Aorta (tissue), 5 donors: ENCODE measurements around the gene CD8B. TPM values are rescaled to one million over a fixed set of nuclear protein-coding genes. Genes with fewer than 3 reads are reported as not detected.

Experiments used
- ATAC-seq: fragments of 200-7000 bp; cut with Tn5 transposase; one replicate; pipeline ENCODE4 v1.9.1; 2022; ENCODE audit warnings: moderate library complexity; ENCODE audit not compliant: low FRiP score
- DNase-seq, 2 donors: peaks; one replicate each; pipeline ENCODE4 v3.0.0-alpha.2; 2020
- H3K27ac ChIP-seq, 2 donors: one replicate each; pipeline ENCODE4 v1.5.1; 2013; ENCODE audit warnings: low read length in 2 of 2, mild to moderate bottlenecking in 2 of 2, moderate library complexity in 2 of 2, control low read depth in 1 of 2, inconsistent platforms in 1 of 2, low read depth in 1 of 2
- H3K27me3 ChIP-seq, 2 donors: one replicate each; pipeline ENCODE4 v1.6.1; 2013; ENCODE audit warnings: control low read depth in 1 of 2, low read length in 1 of 2, mild to moderate bottlenecking in 1 of 2, moderate library complexity in 1 of 2; ENCODE audit not compliant: insufficient read depth in 2 of 2, control insufficient read depth in 1 of 2
- H3K36me3 ChIP-seq, 2 donors: one replicate each; pipeline ENCODE4 v1.6.1; 2013; ENCODE audit warnings: control low read depth in 1 of 2, low read length in 1 of 2, mild to moderate bottlenecking in 1 of 2; ENCODE audit not compliant: insufficient read depth in 2 of 2, control insufficient read depth in 1 of 2
- H3K4me1 ChIP-seq, 2 donors: one replicate each; pipeline ENCODE4 v1.6.1; 2013; ENCODE audit warnings: low read length in 2 of 2, control low read depth in 1 of 2, mild to moderate bottlenecking in 1 of 2, moderate library complexity in 1 of 2; ENCODE audit not compliant: insufficient read depth in 2 of 2, control insufficient read depth in 1 of 2
- H3K4me3 ChIP-seq, 2 donors: one replicate each; pipeline ENCODE4 v1.5.1; 2013; ENCODE audit warnings: low read length in 2 of 2, control low read depth in 1 of 2, mild to moderate bottlenecking in 1 of 2
- H3K9me3 ChIP-seq: one replicate; pipeline ENCODE4 v1.6.1; 2013; ENCODE audit warnings: mild to moderate bottlenecking, low read length; ENCODE audit not compliant: control insufficient read depth
- WGBS, 2 donors: extraction: QIAGEN DNeasy Blood & Tissue Kit; methylation state at CpG; one replicate each; pipeline ENCODE4 v1.1.7; 2013; 5-methylcytosine and 5-hydroxymethylcytosine counted together
- intact Hi-C, 2 donors: fragments of 100-400 bp; cut with DNase I; formaldehyde crosslinking; loops; one replicate each; pipeline versions ENCODE4 v1.14.2 to v1.15.0; 2022
- polyA plus RNA-seq, 2 donors: library from polyadenylated mRNA; stranded (reverse); fragments of 200-250 nt; gene quantifications; one replicate each; pipeline ENCODE4 v1.2.3, GENCODE V29; 2013
- total RNA-seq, 2 donors: library from RNA; stranded (reverse); fragmentation: NEBNext Ultra II Directional; extraction: Animal tissue kit (Norgen Biotek cat#: 25700); gene quantifications; one replicate each; pipeline ENCODE4 v1.2.1, GENCODE V29; 2021
- donor health status: healthy with polysubstance abuse.
- donor health status: Bipolar disorder and iron deficiency.
- donor health status: DM: no; HTN: no; CAD: no.
- donor health status: DM: no; HTN: no; CAD: no.
- donor health status: DM: yes; HTN: yes; CAD: no.

Gene CD8B
- total and polyA plus RNA-seq, 4 donors, result 1.2 to 3.0 (median 1.9) TPM; not detected in 1

GRCh38 chr2:86776532-86776931, 85.2 kb downstream of the CD8B start:
- Histone ChIP-seq H3K4me1 (no peaks in the 10 kb centered on the region), H3K4me3 (no peak overlapping the region), H3K9me3 (no peaks in the 10 kb centered on the region), H3K36me3 (peaks cover 0 to 8% of the 10 kb centered on the region in 2 donors), H3K27me3 (no peaks in the 10 kb centered on the region), H3K27ac (no peak overlapping the region)
- intact Hi-C loops, result no loop called here
- ATAC-seq (no peak), DNase-seq (no peak)
- WGBS, 2 donors, result 90 to 95% methylated on average over 7 of the region's 7 CpGs

GRCh38 chr2:86775338-86775737, 86.3 kb downstream of the CD8B start:
- intact Hi-C loops, result no loop called here
- WGBS, 2 donors, result 28 to 32% methylated on average over 4 of the region's 4 CpGs
- no peak overlapping the region for H3K4me3 ChIP-seq
- H3K9me3 ChIP-seq, result no peaks in the 10 kb centered on the region
- no peaks in the 10 kb centered on the region for H3K4me1 ChIP-seq
- H3K27me3 ChIP-seq, result no peaks in the 10 kb centered on the region
- no peak for DNase-seq
- H3K27ac ChIP-seq, result no peak overlapping the region
- no peak for ATAC-seq
- peaks cover 11 to 15% of the 10 kb centered on the region in 2 donors for H3K36me3 ChIP-seq

GRCh38 chr2:86774862-86775261, 86.8 kb downstream of the CD8B start:
- ATAC-seq (no peak), DNase-seq (no peak)
- Histone ChIP-seq H3K27me3 (no peaks in the 10 kb centered on the region), H3K4me3 (no peak overlapping the region), H3K9me3 (no peaks in the 10 kb centered on the region), H3K27ac (no peak overlapping the region), H3K4me1 (no peaks in the 10 kb centered on the region), H3K36me3 (peaks cover 11 to 15% of the 10 kb centered on the region in 2 donors)
- intact Hi-C loops, result no loop called here
- WGBS, 2 donors, result 67 to 75% methylated on average over 5 of the region's 5 CpGs

GRCh38 chr2:86772611-86773010, 89.1 kb downstream of the CD8B start:
- H3K36me3 ChIP-seq, result peaks cover 11 to 15% of the 10 kb centered on the region in 2 donors
- WGBS, 2 donors, result 69 to 72% methylated on average over 5 of the region's 5 CpGs
- no peaks in the 10 kb centered on the region for H3K4me1 ChIP-seq
- no peaks in the 10 kb centered on the region for H3K27me3 ChIP-seq
- H3K27ac ChIP-seq, result no peak overlapping the region
- DNase-seq (no peak), ATAC-seq (no peak)
- no peaks in the 10 kb centered on the region for H3K9me3 ChIP-seq
- H3K4me3 ChIP-seq, result no peak overlapping the region
- intact Hi-C loops, result no loop called here

- Histone ChIP-seq H3K36me3 (peaks cover 11 to 12% of the 10 kb centered on the region in 2 donors), H3K4me3 (no peak overlapping the region), H3K4me1 (no peaks in the 10 kb centered on the region), H3K9me3 (no peaks in the 10 kb centered on the region), H3K27ac (no peak overlapping the region), H3K27me3 (no peaks in the 10 kb centered on the region)
- intact Hi-C loops, result no loop called here
- ATAC-seq (no peak), DNase-seq (no peak)
- 89 to 93% methylated on average over 6 of the region's 6 CpGs for WGBS, 2 donors
These were observed 90.8 kb downstream of the CD8B start for GRCh38 chr2:86770816-86771301.

GRCh38 chr2:86769838-86770237, 91.8 kb downstream of the CD8B start:
- 89 to 90% methylated on average over 4 of the region's 4 CpGs for WGBS, 2 donors
- DNase-seq (no peak), ATAC-seq (no peak)
- Histone ChIP-seq H3K27ac (no peak overlapping the region), H3K9me3 (no peaks in the 10 kb centered on the region), H3K4me3 (no peak overlapping the region), H3K4me1 (no peaks in the 10 kb centered on the region), H3K27me3 (no peaks in the 10 kb centered on the region), H3K36me3 (peaks cover 10 to 11% of the 10 kb centered on the region in 2 donors)
- intact Hi-C loops, result no loop called here

GRCh38 chr2:86768189-86768949, 93.3 kb downstream of the CD8B start:
- Histone ChIP-seq H3K27ac (no peak overlapping the region), H3K36me3 (peaks cover 9 to 11% of the 10 kb centered on the region in 2 donors), H3K27me3 (no peaks in the 10 kb centered on the region), H3K9me3 (no peaks in the 10 kb centered on the region), H3K4me1 (no peaks in the 10 kb centered on the region), H3K4me3 (no peak overlapping the region)
- WGBS, 2 donors, result 80 to 84% methylated on average over 5 of the region's 5 CpGs
- no peak for ATAC-seq
- DNase-seq, result no peak
- intact Hi-C loops, result no loop called here
